GM10266 (cell line): Measurements from ENCODE around the gene TTLL5.
"Not testable (repeated sequence)": the region's sequence is repeated elsewhere in the genome, so short reads cannot be mapped to it uniquely, and the experiment has no call there.

ENCODE experiments used
- DNase-seq: peaks from one replicate; pipeline ENCODE4 v3.0.0; 2012; ENCODE audit errors: extremely low spot score
- TF ChIP-seq, protein P1 (sequence below): IDR thresholded peaks from 2 replicates; pipeline ENCODE4 v1.5.1; 2012; ENCODE audit warnings: mild to moderate bottlenecking, low read depth; ENCODE audit not compliant: control insufficient read depth, insufficient read depth; ENCODE audit errors: missing control alignments

Gene TTLL5

DNA sequence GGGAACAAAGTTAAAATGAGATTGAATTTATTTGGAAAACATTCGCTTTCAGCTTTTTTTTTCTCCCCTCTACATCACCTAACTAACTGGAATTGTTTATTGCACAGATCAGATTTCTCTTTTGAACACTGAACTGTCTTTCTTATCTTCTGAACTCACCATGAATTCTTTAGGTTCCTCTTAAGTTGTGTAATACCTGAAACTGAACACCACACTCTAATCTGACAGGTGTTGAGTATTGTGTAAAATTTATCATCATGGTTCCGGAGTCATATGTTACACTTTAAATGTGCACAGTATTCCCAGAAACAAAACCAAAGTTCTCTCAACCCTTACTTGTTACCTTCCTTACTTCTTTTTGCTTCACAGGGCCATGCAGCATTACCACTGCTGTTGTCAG is 254.0 kb downstream of the TTLL5 start:
- TF ChIP-seq, protein P1, sequence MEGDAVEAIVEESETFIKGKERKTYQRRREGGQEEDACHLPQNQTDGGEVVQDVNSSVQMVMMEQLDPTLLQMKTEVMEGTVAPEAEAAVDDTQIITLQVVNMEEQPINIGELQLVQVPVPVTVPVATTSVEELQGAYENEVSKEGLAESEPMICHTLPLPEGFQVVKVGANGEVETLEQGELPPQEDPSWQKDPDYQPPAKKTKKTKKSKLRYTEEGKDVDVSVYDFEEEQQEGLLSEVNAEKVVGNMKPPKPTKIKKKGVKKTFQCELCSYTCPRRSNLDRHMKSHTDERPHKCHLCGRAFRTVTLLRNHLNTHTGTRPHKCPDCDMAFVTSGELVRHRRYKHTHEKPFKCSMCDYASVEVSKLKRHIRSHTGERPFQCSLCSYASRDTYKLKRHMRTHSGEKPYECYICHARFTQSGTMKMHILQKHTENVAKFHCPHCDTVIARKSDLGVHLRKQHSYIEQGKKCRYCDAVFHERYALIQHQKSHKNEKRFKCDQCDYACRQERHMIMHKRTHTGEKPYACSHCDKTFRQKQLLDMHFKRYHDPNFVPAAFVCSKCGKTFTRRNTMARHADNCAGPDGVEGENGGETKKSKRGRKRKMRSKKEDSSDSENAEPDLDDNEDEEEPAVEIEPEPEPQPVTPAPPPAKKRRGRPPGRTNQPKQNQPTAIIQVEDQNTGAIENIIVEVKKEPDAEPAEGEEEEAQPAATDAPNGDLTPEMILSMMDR: no peak
- DNase-seq: no peak

DNA sequence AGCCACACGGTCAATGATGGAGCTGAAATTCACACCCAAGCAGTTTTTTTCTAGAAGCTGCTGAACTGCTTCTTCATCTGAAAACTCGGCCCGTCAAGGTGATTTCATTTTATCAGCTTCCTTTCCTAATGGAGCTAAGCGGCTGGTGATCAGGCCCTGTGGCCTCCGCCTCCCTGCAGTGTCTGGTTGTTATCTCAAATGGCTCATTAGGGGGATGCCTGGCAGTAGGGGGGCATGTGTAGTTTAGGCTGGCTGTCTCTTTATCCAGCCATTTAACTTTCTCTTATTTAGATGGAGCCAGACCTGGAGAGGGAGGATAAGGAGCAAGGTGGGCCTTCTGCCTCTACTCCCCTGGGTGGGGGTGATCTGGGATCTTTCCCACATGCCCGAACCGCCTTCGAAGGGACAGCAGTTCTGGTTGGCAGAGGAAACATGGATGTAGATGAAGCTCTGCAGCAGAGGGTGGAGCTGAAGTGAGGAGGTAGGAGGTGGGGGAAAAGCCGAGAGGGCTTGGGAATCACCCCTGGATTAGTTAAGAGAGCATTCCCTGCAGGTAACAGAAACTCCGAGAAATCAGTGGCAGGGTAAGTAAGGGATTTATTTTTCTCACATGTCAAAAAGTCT is 256.4 kb downstream of the TTLL5 start:
- TF ChIP-seq, protein P1: no peak
- DNase-seq: no peak

DNA sequence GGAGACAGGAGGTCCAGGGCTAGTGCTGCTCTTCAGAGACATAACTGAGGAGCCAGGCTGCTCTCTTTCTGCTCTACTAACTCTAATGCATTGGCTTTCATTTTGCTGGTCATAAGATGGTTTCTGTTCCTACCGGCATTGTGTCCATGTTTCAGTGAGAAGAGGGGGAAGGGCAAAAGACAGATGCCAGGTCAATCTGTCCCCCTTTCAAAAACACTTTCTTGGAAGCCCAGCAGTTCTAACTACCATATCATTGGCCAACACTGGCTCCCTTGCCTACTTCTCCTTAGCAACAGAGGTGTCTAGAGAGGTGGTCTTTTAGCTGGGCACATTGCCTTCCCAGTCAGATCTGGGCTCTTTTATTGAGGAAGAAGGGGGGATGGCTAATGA is 256.9 kb downstream of the TTLL5 start:
- TF ChIP-seq, protein P1: no peak
- no peak for DNase-seq

DNA sequence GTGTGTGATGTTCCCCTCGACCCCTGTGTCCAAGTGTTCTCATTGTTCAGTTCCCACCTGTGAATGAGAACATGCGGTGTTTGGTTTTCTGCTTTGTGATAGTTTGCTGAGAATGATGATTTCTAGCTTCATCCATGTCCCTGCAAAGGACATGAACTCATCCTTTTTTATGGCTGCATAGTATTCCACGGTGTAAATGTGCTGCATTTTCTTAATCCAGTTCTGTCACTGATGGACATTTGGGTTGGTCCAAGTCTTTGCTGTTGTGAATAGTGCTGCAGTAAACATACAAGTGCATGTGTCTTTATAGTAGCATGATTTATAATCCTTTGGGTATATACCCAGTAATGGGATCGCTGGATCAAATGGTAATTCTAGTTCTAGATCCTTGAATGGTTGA is 259.4 kb downstream of the TTLL5 start:
- not testable (repeated sequence) for DNase-seq

DNA sequence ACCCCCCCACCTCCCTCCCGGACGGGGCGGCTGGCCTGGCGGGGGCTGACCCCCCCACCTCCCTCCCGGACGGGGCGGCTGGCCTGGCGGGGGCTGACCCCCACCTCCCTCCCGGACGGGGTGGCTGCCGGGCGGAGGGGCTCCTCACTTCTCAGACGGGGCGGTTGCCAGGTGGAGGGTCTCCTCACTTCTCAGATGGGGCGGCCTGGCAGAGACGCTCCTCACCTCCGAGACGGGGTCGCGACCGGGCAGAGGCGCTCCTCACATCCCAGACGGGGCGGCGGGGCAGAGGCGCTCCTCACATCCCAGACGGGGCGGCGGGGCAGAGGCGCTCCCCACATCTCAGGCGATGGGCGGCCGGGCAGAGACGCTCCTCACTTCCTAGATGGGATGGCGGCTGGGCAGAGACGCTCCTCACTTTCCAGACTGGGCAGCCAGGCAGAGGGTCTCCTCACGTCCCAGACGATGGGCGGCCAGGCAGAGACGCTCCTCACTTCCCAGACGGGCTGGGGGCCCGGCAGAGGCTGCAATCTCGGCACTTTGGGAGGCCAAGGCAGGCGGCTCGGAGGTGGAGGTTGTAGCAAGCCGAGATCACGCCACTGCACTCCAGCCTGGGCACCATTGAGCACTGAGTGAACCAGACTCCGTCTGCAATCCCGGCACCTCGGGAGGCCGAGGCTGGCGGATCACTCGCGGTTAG is 264.2 kb downstream of the TTLL5 start:
- not testable (repeated sequence) for DNase-seq

DNA sequence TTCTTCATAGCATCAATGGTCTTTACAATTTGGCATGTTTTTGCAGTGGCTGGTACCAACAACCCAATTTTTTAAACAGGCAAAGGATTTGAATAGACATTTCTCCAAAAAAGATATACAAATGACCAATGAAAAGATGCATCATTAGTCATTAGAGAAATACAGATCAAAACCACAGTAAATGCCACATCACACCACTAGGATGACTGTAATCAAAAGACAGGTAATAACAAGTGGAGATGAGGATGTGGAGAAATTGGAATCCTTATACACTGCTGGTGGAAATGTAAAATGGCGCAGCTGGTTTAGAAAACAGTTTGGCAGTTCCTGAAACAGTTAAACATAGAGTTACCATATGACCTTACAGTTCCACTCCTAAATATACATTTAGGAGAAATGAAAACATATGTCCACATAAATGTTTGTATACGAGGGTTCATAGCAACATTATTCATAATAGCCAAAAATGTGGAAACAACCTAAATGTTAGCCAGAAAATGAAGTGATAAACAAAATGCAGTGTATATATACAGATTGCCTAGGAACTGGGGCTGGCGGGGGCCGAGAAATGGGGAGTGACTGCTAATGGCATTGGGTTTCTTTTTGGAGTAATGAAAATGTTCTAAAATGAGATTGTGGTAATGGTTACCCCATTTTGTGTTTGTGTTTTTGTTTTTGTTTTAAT is 265.5 kb downstream of the TTLL5 start:
- DNase-seq: no peak
- TF ChIP-seq, protein P1: no peak

DNA sequence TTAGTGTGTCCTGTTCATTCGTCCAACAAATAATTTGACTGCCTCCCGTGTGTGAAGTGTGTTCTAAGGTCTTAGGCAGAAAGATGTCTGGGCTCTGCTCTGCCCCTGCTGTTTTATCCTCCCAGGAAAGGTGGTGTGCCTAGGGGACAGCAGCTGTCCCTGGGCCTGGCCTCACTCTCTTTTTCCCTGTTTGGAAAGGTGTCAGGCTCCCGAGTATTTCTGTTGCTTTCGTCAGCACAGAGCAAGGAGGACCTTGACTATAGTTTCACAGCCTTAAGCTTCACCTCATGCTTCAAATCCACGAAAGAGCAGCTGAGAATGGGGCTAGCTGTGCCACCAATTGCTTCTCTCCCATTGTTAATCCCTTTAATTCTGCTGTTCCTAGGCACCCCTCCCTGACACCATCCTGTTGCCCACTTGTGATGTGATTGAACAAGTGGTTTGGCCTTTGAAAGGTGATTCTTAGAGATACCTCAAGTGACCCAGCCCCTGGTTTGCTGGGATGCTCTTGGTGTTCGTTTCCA is 266.6 kb downstream of the TTLL5 start:
- TF ChIP-seq, protein P1: no peak
- DNase-seq: no peak

DNA sequence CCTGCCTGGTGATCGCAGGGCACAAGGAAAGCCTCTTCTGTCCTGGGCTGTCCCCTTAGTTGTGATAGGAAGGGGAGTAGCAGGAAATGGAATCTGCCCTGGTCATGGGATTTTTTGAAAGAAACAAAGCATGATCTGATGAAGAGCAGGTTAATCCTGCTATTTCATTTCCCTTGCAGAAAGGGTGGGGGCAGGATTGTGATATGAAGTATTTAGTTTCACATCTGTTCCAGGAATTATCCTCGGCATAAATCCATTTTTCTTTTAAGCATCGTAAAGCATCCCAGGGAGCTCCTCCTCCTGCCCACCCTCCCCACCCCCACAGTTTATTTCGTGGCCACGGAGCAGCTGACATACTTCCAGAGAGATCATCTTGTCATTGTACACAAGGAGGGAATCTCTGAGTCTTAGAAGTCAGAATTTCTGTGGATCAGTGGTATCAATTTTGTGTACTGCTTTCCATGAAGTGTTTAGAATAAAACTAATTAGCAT is 267.7 kb downstream of the TTLL5 start:
- TF ChIP-seq, protein P1: no peak
- no peak for DNase-seq
